NOMO-1 (cell line): ENCODE results near the gene ANKRD53.
A peak's percentile ranks its signal among the peaks of the same experiment; 100 is the strongest.
"Not testable (repeated sequence)": the region's sequence is repeated elsewhere in the genome, so short reads cannot be mapped to it uniquely, and the experiment has no call there.

Experiments used
- DNase-seq, 2 experiments: peaks; one replicate each; lab custom pipeline; 2025; ENCODE audit not compliant: unreplicated experiment in 2 of 2; lab: John Stamatoyannopoulos, UW

Gene ANKRD53

GRCh38 chr2:70988151-70988550 is 9.7 kb downstream of the ANKRD53 start:
- DNase-seq, result no peak

- DNase-seq, result no peak
These were observed 10.6 kb downstream of the ANKRD53 start for GRCh38 chr2:70988726-70989648.

- DNase-seq, result no peak
These were observed 11.8 kb downstream of the ANKRD53 start for GRCh38 chr2:70990216-70990615.

- no peak for DNase-seq
These were observed 12.7 kb downstream of the ANKRD53 start for GRCh38 chr2:70991142-70991541.

GRCh38 chr2:70991742-70992141 is 13.3 kb downstream of the ANKRD53 start:
- DNase-seq, result no peak

- DNase-seq, result peak in 1 of 2 experiments; percentile 4
These were observed 14.8 kb downstream of the ANKRD53 start for GRCh38 chr2:70992945-70993853.

GRCh38 chr2:70994009-70994698 is 15.7 kb downstream of the ANKRD53 start:
- peak in 1 of 2 experiments; percentile 30 for DNase-seq

GRCh38 chr2:70994699-70995425 is 16.4 kb downstream of the ANKRD53 start, which contains the start of gene TEX261:
Gene TEX261, minus strand, starts transcription at chr2:70994873. Its CDS starts 116 bp downstream, at chr2:70994757.
- peak; percentile 81 to 91 for DNase-seq

- peak; percentile 26 to 36 for DNase-seq
These were observed 16.9 kb downstream of the ANKRD53 start for GRCh38 chr2:70995426-70995729.

- DNase-seq, result not testable (repeated sequence)
These were observed 20.5 kb downstream of the ANKRD53 start for GRCh38 chr2:70998885-70999284.

- peak; percentile 39 to 47 for DNase-seq
These were observed 20.9 kb downstream of the ANKRD53 start for GRCh38 chr2:70999362-70999761.

- not testable (repeated sequence) for DNase-seq
These were observed 21.5 kb downstream of the ANKRD53 start for GRCh38 chr2:70999931-71000330.

GRCh38 chr2:71000780-71001591 is 22.6 kb downstream of the ANKRD53 start:
- peak; percentile 36 to 51 for DNase-seq

GRCh38 chr2:71001592-71001927 is 23.1 kb downstream of the ANKRD53 start:
- DNase-seq, result no peak

- no peak for DNase-seq
These were observed 23.6 kb downstream of the ANKRD53 start for GRCh38 chr2:71001981-71002570.

GRCh38 chr2:71003396-71003795 is 25.0 kb downstream of the ANKRD53 start:
- no peak for DNase-seq

- no peak for DNase-seq
These were observed 25.7 kb downstream of the ANKRD53 start for GRCh38 chr2:71003966-71004755.

- no peak for DNase-seq
These were observed 26.4 kb downstream of the ANKRD53 start for GRCh38 chr2:71004857-71005256.
